Liver (tissue), 3 donors: Measurements from ENCODE around the gene SDR9C7.
"Not testable (repeated sequence)": the region's sequence is repeated elsewhere in the genome, so short reads cannot be mapped to it uniquely, and the experiment has no call there.

Experiments used
- CTCF ChIP-seq: fragments of 150-350 bp; IDR thresholded peaks from 2 replicates; pipeline ENCODE4 v1.5.1; 2017; ENCODE audit warnings: improper control_type of control experiment, low read depth, low read length; ENCODE audit not compliant: missing input control
- FOXA1 ChIP-seq: IDR thresholded peaks from 2 replicates; pipeline ENCODE4 v1.6.1; 2016; ENCODE audit warnings: antibody characterized with exemption
- RAD21 ChIP-seq, 2 donors: IDR thresholded peaks; 2 replicates each; pipeline ENCODE4 v1.6.1; 2016; ENCODE audit warnings: antibody characterized with exemption in 2 of 2, mild to moderate bottlenecking in 2 of 2
- REST ChIP-seq: IDR thresholded peaks from 2 replicates; pipeline ENCODE4 v1.6.1; 2016; ENCODE audit warnings: antibody characterized with exemption, mild to moderate bottlenecking
- TAF1 ChIP-seq: conservative IDR thresholded peaks from 2 replicates; pipeline ENCODE4 v1.6.1; 2016; ENCODE audit warnings: antibody characterized with exemption, mild to moderate bottlenecking
- YY1 ChIP-seq: IDR thresholded peaks from 2 replicates; pipeline ENCODE4 v1.6.1; 2016; ENCODE audit warnings: antibody characterized with exemption, mild to moderate bottlenecking
- donor health status: healthy.
- donor health status: healthy.

- not testable (repeated sequence) for TF ChIP-seq CTCF; REST; RAD21 (IDR thresholded peaks at IDR 0.05); TAF1; YY1; FOXA1
These were observed 40.0 kb upstream of the SDR9C7 start for GRCh38 chr12:56974224-56974623.
